ENCODE measurements around the gene HTD2. TPM values are rescaled to one million over a fixed set of nuclear protein-coding genes. Genes with fewer than 3 reads are reported as not detected.

HTD2 gene
- total RNA-seq, 1 experiment from 2014 or later: 10.1 TPM

GRCh38 chr3:58358092-58358491, 51.8 kb downstream of the HTD2 start:
- no TSS peak for BruUV-seq (replicated peaks)
- CTCF ChIA-PET: no interaction called here
- Mint-ChIP-seq H3K4me1 (ENCODE audit: insufficient read depth, unreplicated experiment) (peaks cover 15% of the 10 kb centered on the region), H3K4me3 (ENCODE audit: unreplicated experiment) (no peak overlapping the region), H3K36me3 (ENCODE audit: insufficient read depth, unreplicated experiment) (peaks cover 12% of the 10 kb centered on the region), H3K27me3 (ENCODE audit: insufficient read depth, unreplicated experiment) (no peaks in the 10 kb centered on the region), H3K27ac (ENCODE audit: low read depth, unreplicated experiment) (no peak overlapping the region), H3K9me3 (ENCODE audit: unreplicated experiment) (no peaks in the 10 kb centered on the region)
- no peak for DNase-seq (ENCODE audit: unreplicated experiment)
- TF ChIP-seq CTCF (IDR thresholded peaks at IDR 0.05; ENCODE audit: unreplicated experiment): no peak
- POLR2A ChIA-PET: no interaction called here
- intact Hi-C loops (cut with micrococcal nuclease): no loop called here

DNA sequence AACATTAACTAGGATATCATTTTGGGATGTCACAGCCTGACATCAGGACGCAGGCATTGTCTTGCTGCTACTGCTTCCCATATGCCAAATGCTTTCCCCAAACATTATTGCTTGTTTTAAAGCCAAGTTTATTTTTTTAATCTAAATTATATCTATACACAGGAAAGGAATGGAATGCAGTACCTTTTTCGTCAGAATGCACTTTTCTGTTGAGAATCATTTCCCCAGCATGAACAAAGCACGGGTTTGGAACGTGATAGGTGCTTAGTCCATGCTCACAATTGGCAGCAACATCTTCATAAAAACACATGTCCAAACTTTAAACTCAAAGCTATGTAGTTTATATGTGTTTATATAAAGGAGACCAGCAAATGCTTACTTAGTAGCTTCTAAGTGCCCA, 52.5 kb downstream of the HTD2 start:
- ChIA-PET CTCF (interaction anchor here (0.5 to 1.0 kb wide), 7 partner anchors 9 to 186 kb away, joined by 3 to 4 read pairs (median 3); no protein-coding TSS in a partner anchor), POLR2A (no interaction called here)
- no peaks in the 10 kb centered on the region for H3K9me3 Mint-ChIP-seq (ENCODE audit: unreplicated experiment)
- intact Hi-C loops (cut with micrococcal nuclease): no loop called here
- H3K4me1 Mint-ChIP-seq (ENCODE audit: insufficient read depth, unreplicated experiment): peaks cover 11% of the 10 kb centered on the region
- no peak overlapping the region for H3K4me3 Mint-ChIP-seq (ENCODE audit: unreplicated experiment)
- DNase-seq (ENCODE audit: unreplicated experiment): no peak
- no TSS peak for BruUV-seq (replicated peaks)
- H3K27ac Mint-ChIP-seq (ENCODE audit: low read depth, unreplicated experiment): no peak overlapping the region
- no peaks in the 10 kb centered on the region for H3K27me3 Mint-ChIP-seq (ENCODE audit: insufficient read depth, unreplicated experiment)
- no peak for TF ChIP-seq CTCF (IDR thresholded peaks at IDR 0.05; ENCODE audit: unreplicated experiment)
- H3K36me3 Mint-ChIP-seq (ENCODE audit: insufficient read depth, unreplicated experiment): peaks cover 11% of the 10 kb centered on the region

GRCh38 chr3:58359621-58360020, 53.3 kb downstream of the HTD2 start:
- H3K36me3 Mint-ChIP-seq (ENCODE audit: insufficient read depth, unreplicated experiment): peaks cover 5% of the 10 kb centered on the region
- ChIA-PET CTCF (interaction anchor here (0.5 to 1.0 kb wide), 4 partner anchors 26 to 830 kb away, joined by 3 to 4 read pairs (median 4); no protein-coding TSS in a partner anchor), POLR2A (no interaction called here)
- DNase-seq (ENCODE audit: unreplicated experiment): no peak
- peaks cover 5% of the 10 kb centered on the region for H3K4me1 Mint-ChIP-seq (ENCODE audit: insufficient read depth, unreplicated experiment)
- no TSS peak for BruUV-seq (replicated peaks)
- no peaks in the 10 kb centered on the region for H3K27me3 Mint-ChIP-seq (ENCODE audit: insufficient read depth, unreplicated experiment)
- H3K4me3 Mint-ChIP-seq (ENCODE audit: unreplicated experiment): no peak overlapping the region
- TF ChIP-seq CTCF (IDR thresholded peaks at IDR 0.05; ENCODE audit: unreplicated experiment): no peak
- no peaks in the 10 kb centered on the region for H3K9me3 Mint-ChIP-seq (ENCODE audit: unreplicated experiment)
- no peak overlapping the region for H3K27ac Mint-ChIP-seq (ENCODE audit: low read depth, unreplicated experiment)
- intact Hi-C loops (cut with micrococcal nuclease): no loop called here

GRCh38 chr3:58361866-58362265, 55.5 kb downstream of the HTD2 start:
- no peak for DNase-seq (ENCODE audit: unreplicated experiment)
- H3K9me3 Mint-ChIP-seq (ENCODE audit: unreplicated experiment): no peaks in the 10 kb centered on the region
- H3K36me3 Mint-ChIP-seq (ENCODE audit: insufficient read depth, unreplicated experiment): peaks cover 5% of the 10 kb centered on the region
- POLR2A ChIA-PET: no interaction called here
- no TSS peak for BruUV-seq (replicated peaks)
- H3K27me3 Mint-ChIP-seq (ENCODE audit: insufficient read depth, unreplicated experiment): no peaks in the 10 kb centered on the region
- TF ChIP-seq CTCF (IDR thresholded peaks at IDR 0.05; ENCODE audit: unreplicated experiment): no peak
- CTCF ChIA-PET: no interaction called here
- H3K4me3 Mint-ChIP-seq (ENCODE audit: unreplicated experiment): no peak overlapping the region
- no peak overlapping the region for H3K27ac Mint-ChIP-seq (ENCODE audit: low read depth, unreplicated experiment)
- no peaks in the 10 kb centered on the region for H3K4me1 Mint-ChIP-seq (ENCODE audit: insufficient read depth, unreplicated experiment)
- intact Hi-C loops (cut with micrococcal nuclease): no loop called here
